Measurements from ENCODE around the gene PARK7. TPM values are rescaled to one million over a fixed set of nuclear protein-coding genes. Genes with fewer than 3 reads are reported as not detected.

The PARK7 gene
- total RNA-seq, 1 experiment from 2014 or later, result 370 TPM

DNA sequence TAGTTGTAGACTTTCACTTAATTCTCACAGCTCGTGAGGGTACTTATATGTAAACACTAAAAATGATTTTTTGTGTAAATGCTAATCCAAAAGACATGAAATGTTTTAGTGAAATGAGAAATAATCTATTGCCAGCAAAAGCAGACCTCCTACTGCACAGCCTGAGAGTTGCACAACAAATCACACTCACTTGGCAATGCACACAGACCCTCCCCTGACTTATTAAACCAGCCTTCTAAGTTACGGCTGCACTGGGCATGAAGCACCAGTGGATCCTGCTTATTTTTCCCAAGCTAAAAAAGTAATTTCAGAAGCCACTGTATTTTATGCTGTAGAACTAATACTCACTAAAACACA lies 54.3 kb downstream of the PARK7 start:
- H3K4me1 ChIP-seq (ENCODE audit: control insufficient read depth in 1 of 2, insufficient read depth in 2 of 2, low read length in 2 of 2), result peaks cover 71 to 96% of the 10 kb centered on the region in 2 experiments
- CTCF ChIA-PET, result interaction anchor here (1.3 to 2.0 kb wide), 4 partner anchors 41 to 335 kb away, joined by 3 to 23 read pairs (median 5); no protein-coding TSS in a partner anchor
- peaks cover 100% of the 10 kb centered on the region for H3K79me2 ChIP-seq (ENCODE audit: insufficient read depth, low read length)
- ATAC-seq (no peak), DNase-seq (ENCODE audit: low read depth, low spot score) (no peak)
- BruUV-seq (replicated peaks), result no TSS peak
- H3K36me3 ChIP-seq (ENCODE audit: control insufficient read depth in 1 of 2, insufficient read depth in 2 of 2, low read length in 2 of 2), result peaks cover 47 to 76% of the 10 kb centered on the region in 2 experiments
- no peak overlapping the region for H2AFZ ChIP-seq (ENCODE audit: low read depth, low read length, poor library complexity, severe bottlenecking)
- H3K9me3 ChIP-seq (ENCODE audit: control insufficient read depth in 1 of 2, insufficient read depth in 1 of 2, low read depth in 1 of 2, low read length in 2 of 2), result no peaks in the 10 kb centered on the region
- H4K20me1 ChIP-seq (ENCODE audit: insufficient read depth), result peaks cover 97% of the 10 kb centered on the region
- no peaks in the 10 kb centered on the region for H3K27me3 ChIP-seq (ENCODE audit: insufficient read depth, low read length)
- peak overlapping the region; percentile 43 for H3K27ac ChIP-seq (ENCODE audit: low read depth, low read length)
- intact Hi-C loops (cut with micrococcal nuclease), result no loop called here
- TF ChIP-seq SRF (IDR thresholded peaks at IDR 0.05; ENCODE audit: low read depth) (no peak), CEBPB (IDR thresholded peaks at IDR 0.05; ENCODE audit: low read depth) (no peak)
- RAD21 ChIA-PET (ENCODE audit: low non-redundant PET in 1 of 2, low total read pairs in 2 of 2, uncharacterized antibody in 2 of 2, unreplicated experiment in 2 of 2), result interaction anchor here in 1 of 2 experiments (1.4 kb wide), 1 partner anchor 299 kb away, joined by 10 read pairs; no protein-coding TSS in a partner anchor
- H3K9me2 ChIP-seq (ENCODE audit: insufficient read depth), result no peaks in the 10 kb centered on the region
- H3K4me3 ChIP-seq (replicated peaks in 1 of 2; ENCODE audit: low read depth in 1 of 2, low read length in 2 of 2), result no peak overlapping the region
- POLR2A ChIA-PET, result interaction anchor here (1.4 to 1.5 kb wide), 2 partner anchors 9 to 12 kb away, joined by 4 read pairs; no protein-coding TSS in a partner anchor
- H3K9ac ChIP-seq (ENCODE audit: low read length), result 0 out of 2 replicates have a peak overlapping the region, but pooled peaks have one; percentile 5
- no peak overlapping the region for H3K4me2 ChIP-seq (ENCODE audit: low read length)

DNA sequence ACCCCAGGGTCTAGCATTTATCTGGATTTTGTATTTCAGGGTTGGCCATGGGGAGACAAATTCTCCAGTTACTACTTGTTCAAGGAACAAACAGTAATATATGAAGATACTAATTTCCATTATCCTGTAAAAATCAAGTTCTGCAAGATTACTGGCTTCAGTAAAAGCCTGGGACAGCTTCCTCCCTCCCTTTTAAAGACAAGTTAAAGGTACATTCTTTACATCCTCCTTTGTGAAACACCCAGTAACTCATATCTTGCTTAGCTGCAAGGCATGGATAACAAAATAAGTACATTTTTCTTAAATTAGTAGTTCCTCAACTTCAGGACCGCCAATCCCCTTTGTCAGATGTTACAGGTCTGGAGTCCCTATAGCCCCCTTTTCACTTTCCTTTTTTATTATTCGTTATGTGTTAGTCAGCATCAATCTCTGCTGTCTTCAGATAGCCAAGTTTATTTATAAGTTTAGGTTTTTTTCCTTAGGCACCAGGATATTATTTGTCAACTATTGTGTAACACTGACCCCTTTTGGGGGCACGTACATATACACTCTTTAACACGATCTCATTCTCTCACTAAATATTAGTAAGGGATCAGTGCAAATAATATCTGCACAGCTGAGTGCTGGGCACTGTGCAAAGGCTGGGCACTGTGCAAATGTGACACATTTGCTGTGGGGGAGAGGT lies 54.8 kb downstream of the PARK7 start:
- ChIA-PET CTCF (interaction anchor here (0.6 to 1.8 kb wide), 4 partner anchors 41 to 349 kb away, joined by 3 to 6 read pairs (median 4); no protein-coding TSS in a partner anchor), POLR2A (interaction anchor here (0.6 to 1.5 kb wide), 4 partner anchors 8 to 298 kb away, joined by 3 to 4 read pairs (median 4); no protein-coding TSS in a partner anchor), RAD21 (ENCODE audit: low non-redundant PET in 1 of 2, low total read pairs in 2 of 2, uncharacterized antibody in 2 of 2, unreplicated experiment in 2 of 2) (interaction anchor here in 1 of 2 experiments (1.0 kb wide), 1 partner anchor 298 kb away, joined by 4 read pairs; no protein-coding TSS in a partner anchor)
- H3K9ac ChIP-seq (ENCODE audit: low read length), result peak overlapping the region; percentile 8; the same call in 1 of the 2 replicates
- H3K4me2 ChIP-seq (ENCODE audit: low read length), result no peak overlapping the region
- H4K20me1 ChIP-seq (ENCODE audit: insufficient read depth), result peaks cover 99% of the 10 kb centered on the region
- H3K27ac ChIP-seq (ENCODE audit: low read depth, low read length), result peak overlapping the region; percentile 43
- peaks cover 100% of the 10 kb centered on the region for H3K79me2 ChIP-seq (ENCODE audit: insufficient read depth, low read length)
- H3K4me1 ChIP-seq (ENCODE audit: control insufficient read depth in 1 of 2, insufficient read depth in 2 of 2, low read length in 2 of 2), result peaks cover 73 to 96% of the 10 kb centered on the region in 2 experiments
- H3K27me3 ChIP-seq (ENCODE audit: insufficient read depth, low read length), result no peaks in the 10 kb centered on the region
- TF ChIP-seq POLR2AphosphoS5 (IDR thresholded peaks at IDR 0.05; ENCODE audit: low read depth, low read length) (peak; percentile 86), EZH2 (IDR thresholded peaks at IDR 0.05) (no peak), CEBPB (IDR thresholded peaks at IDR 0.05; ENCODE audit: low read depth) (no peak)
- TF ChIP-seq, protein P1, sequence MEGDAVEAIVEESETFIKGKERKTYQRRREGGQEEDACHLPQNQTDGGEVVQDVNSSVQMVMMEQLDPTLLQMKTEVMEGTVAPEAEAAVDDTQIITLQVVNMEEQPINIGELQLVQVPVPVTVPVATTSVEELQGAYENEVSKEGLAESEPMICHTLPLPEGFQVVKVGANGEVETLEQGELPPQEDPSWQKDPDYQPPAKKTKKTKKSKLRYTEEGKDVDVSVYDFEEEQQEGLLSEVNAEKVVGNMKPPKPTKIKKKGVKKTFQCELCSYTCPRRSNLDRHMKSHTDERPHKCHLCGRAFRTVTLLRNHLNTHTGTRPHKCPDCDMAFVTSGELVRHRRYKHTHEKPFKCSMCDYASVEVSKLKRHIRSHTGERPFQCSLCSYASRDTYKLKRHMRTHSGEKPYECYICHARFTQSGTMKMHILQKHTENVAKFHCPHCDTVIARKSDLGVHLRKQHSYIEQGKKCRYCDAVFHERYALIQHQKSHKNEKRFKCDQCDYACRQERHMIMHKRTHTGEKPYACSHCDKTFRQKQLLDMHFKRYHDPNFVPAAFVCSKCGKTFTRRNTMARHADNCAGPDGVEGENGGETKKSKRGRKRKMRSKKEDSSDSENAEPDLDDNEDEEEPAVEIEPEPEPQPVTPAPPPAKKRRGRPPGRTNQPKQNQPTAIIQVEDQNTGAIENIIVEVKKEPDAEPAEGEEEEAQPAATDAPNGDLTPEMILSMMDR (IDR thresholded peaks at IDR 0.05 in 2 of 3, conservative IDR thresholded peaks at IDR 0.05 in 1 of 3; ENCODE audit: borderline replicate concordance in 1 of 3, insufficient read depth in 1 of 3, low read depth in 2 of 3, low read length in 2 of 3), result peak in 1 of 3 experiments; percentile 24; a peak in 1 of 6 replicates
- no peak overlapping the region for H3K4me3 ChIP-seq (replicated peaks in 1 of 2; ENCODE audit: low read depth in 1 of 2, low read length in 2 of 2)
- BruUV-seq (replicated peaks), result no TSS peak
- intact Hi-C loops (cut with micrococcal nuclease), result no loop called here
- no peaks in the 10 kb centered on the region for H3K9me2 ChIP-seq (ENCODE audit: insufficient read depth)
- no peak overlapping the region for H2AFZ ChIP-seq (ENCODE audit: low read depth, low read length, poor library complexity, severe bottlenecking)
- no peaks in the 10 kb centered on the region for H3K9me3 ChIP-seq (ENCODE audit: control insufficient read depth in 1 of 2, insufficient read depth in 1 of 2, low read depth in 1 of 2, low read length in 2 of 2)
- ATAC-seq (no peak), DNase-seq (ENCODE audit: low read depth, low spot score) (no peak)
- peaks cover 46 to 75% of the 10 kb centered on the region in 2 experiments for H3K36me3 ChIP-seq (ENCODE audit: control insufficient read depth in 1 of 2, insufficient read depth in 2 of 2, low read length in 2 of 2)
